Measurements from ENCODE around the gene LCTL. TPM values are rescaled to one million over a fixed set of nuclear protein-coding genes. Genes with fewer than 3 reads are reported as not detected.

Gene LCTL
- total and polyA plus RNA-seq, 2 of the 8 experiments (the other 6 are each of a cell fraction or from before 2014, with no cell fraction given) = 5.5 to 6.2 TPM

- no peak for TF ChIP-seq PHF8 (conservative IDR thresholded peaks at IDR 0.05; ENCODE audit: low read depth, low read length)
- TF ChIP-seq HDAC6 (IDR thresholded peaks at IDR 0.05; ENCODE audit: low read depth, low read length) = no peak
Observed at GRCh38 chr15:66595332-66595731, 29.5 kb upstream of the LCTL start (continued).

Data from H1 (cell line).